ENCODE results near the gene PEX14. TPM values are rescaled to one million over a fixed set of nuclear protein-coding genes. Genes with fewer than 3 reads are reported as not detected.

Gene PEX14
- polyA plus RNA-seq, 3 donors = 2.2 to 8.8 (median 2.7) TPM

DNA sequence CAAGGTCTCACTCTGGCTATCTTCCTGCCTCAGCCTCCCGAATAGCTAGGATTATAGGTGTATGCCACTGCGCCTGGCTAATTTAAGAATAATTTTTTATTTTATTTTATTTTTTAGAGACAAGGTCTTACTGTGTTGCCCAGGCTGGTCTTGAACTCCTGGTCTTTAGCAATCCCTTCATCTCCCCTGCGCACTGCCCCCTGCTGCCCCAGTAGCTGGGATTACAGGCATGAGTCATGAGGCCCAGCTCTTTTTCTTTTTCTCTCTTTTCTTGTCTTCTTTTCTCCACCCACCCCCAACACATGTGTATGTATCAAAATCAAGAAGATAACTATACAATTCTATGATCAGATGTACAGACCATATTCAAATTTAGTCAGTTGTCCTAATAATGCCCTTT is 87.2 kb downstream of the PEX14 start:
- Histone ChIP-seq H3K9me3 (replicated peaks in 1 of 2; ENCODE audit: control insufficient read depth in 1 of 2, insufficient read depth in 1 of 2, low read length in 2 of 2) (peaks cover 11 to 15% of the 10 kb centered on the region in 2 donors), H3K4me2 (replicated peaks; ENCODE audit: extremely low read depth, low read length, poor library complexity, severe bottlenecking) (no peak overlapping the region), H3K9ac (ENCODE audit: insufficient read depth, low read length, poor library complexity, severe bottlenecking) (no peak overlapping the region), H2AFZ (ENCODE audit: insufficient read depth, low read depth, low read length, poor library complexity, severe bottlenecking) (no peak overlapping the region), H3K36me3 (replicated peaks in 1 of 2; ENCODE audit: control insufficient read depth in 1 of 2, insufficient read depth in 2 of 2, low read length in 2 of 2) (no peaks in the 10 kb centered on the region), H3K79me2 (ENCODE audit: insufficient read depth, low read length) (no peaks in the 10 kb centered on the region), H3K27me3 (ENCODE audit: control insufficient read depth in 2 of 2, insufficient read depth in 2 of 2, low read length in 2 of 2) (no peaks in the 10 kb centered on the region), H4K20me1 (ENCODE audit: insufficient read depth, low read length) (peaks cover 6% of the 10 kb centered on the region), H3K27ac (ENCODE audit: low read depth in 1 of 2, low read length in 2 of 2) (no peak overlapping the region), H3K4me3 (replicated peaks in 1 of 3; ENCODE audit: low read depth in 2 of 3, low read length in 3 of 3) (no peak overlapping the region), H3K4me1 (ENCODE audit: control insufficient read depth in 1 of 2, insufficient read depth in 2 of 2, low read length in 2 of 2) (no peaks in the 10 kb centered on the region)
- no peak for DNase-seq
- Mint-ChIP-seq H3K27me3 (ENCODE audit: low read depth in 3 of 3) (peaks cover 0 to 2% (median 1%) of the 10 kb centered on the region in 3 donors), H3K4me3 (no peak overlapping the region), H3K36me3 (peaks cover 9 to 30% of the 10 kb centered on the region in 2 donors), H3K27ac (no peak overlapping the region), H3K4me1 (no peaks in the 10 kb centered on the region), H3K9me3 (peaks cover 13 to 21% (median 15%) of the 10 kb centered on the region in 7 donors)
- intact Hi-C loops (cut with micrococcal nuclease) = no loop called here
- WGBS (ENCODE audit: insufficient coverage) = no CpG with 5 or more reads among the region's 3 CpGs
- TF ChIP-seq, protein P1, sequence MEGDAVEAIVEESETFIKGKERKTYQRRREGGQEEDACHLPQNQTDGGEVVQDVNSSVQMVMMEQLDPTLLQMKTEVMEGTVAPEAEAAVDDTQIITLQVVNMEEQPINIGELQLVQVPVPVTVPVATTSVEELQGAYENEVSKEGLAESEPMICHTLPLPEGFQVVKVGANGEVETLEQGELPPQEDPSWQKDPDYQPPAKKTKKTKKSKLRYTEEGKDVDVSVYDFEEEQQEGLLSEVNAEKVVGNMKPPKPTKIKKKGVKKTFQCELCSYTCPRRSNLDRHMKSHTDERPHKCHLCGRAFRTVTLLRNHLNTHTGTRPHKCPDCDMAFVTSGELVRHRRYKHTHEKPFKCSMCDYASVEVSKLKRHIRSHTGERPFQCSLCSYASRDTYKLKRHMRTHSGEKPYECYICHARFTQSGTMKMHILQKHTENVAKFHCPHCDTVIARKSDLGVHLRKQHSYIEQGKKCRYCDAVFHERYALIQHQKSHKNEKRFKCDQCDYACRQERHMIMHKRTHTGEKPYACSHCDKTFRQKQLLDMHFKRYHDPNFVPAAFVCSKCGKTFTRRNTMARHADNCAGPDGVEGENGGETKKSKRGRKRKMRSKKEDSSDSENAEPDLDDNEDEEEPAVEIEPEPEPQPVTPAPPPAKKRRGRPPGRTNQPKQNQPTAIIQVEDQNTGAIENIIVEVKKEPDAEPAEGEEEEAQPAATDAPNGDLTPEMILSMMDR (IDR thresholded peaks at IDR 0.05) = no peak

DNA sequence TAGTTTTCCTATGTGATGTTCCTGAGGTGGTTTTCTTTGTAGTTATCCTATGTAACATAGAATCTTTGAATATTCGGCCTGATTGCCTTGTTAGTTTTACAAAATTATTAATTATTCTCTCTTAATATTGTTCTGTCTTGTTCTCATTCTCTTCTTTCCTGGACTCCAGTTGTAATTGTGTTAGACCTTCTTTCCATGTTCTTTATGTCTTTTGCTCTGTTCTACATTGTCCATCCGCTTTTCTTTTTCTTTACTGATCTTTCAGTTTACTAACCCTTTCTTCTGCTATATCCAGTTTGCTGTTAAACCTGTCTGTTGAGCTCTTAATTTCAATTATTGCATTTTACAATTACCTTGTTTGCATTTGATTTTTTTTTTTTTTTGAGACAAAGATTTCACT is 89.3 kb downstream of the PEX14 start:
- Histone ChIP-seq H3K4me3 (replicated peaks in 1 of 3; ENCODE audit: low read depth in 2 of 3, low read length in 3 of 3) (no peak overlapping the region), H3K4me1 (ENCODE audit: control insufficient read depth in 1 of 2, insufficient read depth in 2 of 2, low read length in 2 of 2) (no peaks in the 10 kb centered on the region), H3K9ac (ENCODE audit: insufficient read depth, low read length, poor library complexity, severe bottlenecking) (no peak overlapping the region), H4K20me1 (ENCODE audit: insufficient read depth, low read length) (no peaks in the 10 kb centered on the region), H3K9me3 (replicated peaks in 1 of 2; ENCODE audit: control insufficient read depth in 1 of 2, insufficient read depth in 1 of 2, low read length in 2 of 2) (peaks cover 11 to 15% of the 10 kb centered on the region in 2 donors), H3K27me3 (ENCODE audit: control insufficient read depth in 2 of 2, insufficient read depth in 2 of 2, low read length in 2 of 2) (no peaks in the 10 kb centered on the region), H3K4me2 (replicated peaks; ENCODE audit: extremely low read depth, low read length, poor library complexity, severe bottlenecking) (no peak overlapping the region), H3K79me2 (ENCODE audit: insufficient read depth, low read length) (no peaks in the 10 kb centered on the region), H3K36me3 (replicated peaks in 1 of 2; ENCODE audit: control insufficient read depth in 1 of 2, insufficient read depth in 2 of 2, low read length in 2 of 2) (no peaks in the 10 kb centered on the region), H2AFZ (ENCODE audit: insufficient read depth, low read depth, low read length, poor library complexity, severe bottlenecking) (no peak overlapping the region), H3K27ac (ENCODE audit: low read depth in 1 of 2, low read length in 2 of 2) (no peak overlapping the region)
- intact Hi-C loops (cut with micrococcal nuclease) = no loop called here
- peak overlapping the region in 1 of 7 donors; percentile 1 for H3K27ac Mint-ChIP-seq
- no peak for DNase-seq
- H3K27me3 Mint-ChIP-seq (ENCODE audit: low read depth in 3 of 3) = peaks cover 0 to 1% (median 0%) of the 10 kb centered on the region in 3 donors
- H3K36me3 Mint-ChIP-seq = peaks cover 11 to 37% of the 10 kb centered on the region in 2 donors
- no CpG with 5 or more reads among the region's 2 CpGs for WGBS (ENCODE audit: insufficient coverage)
- TF ChIP-seq, protein P1 (IDR thresholded peaks at IDR 0.05) = no peak
- peaks cover 13 to 21% (median 17%) of the 10 kb centered on the region in 7 donors for H3K9me3 Mint-ChIP-seq
- H3K4me1 Mint-ChIP-seq = no peaks in the 10 kb centered on the region
- no peak overlapping the region for H3K4me3 Mint-ChIP-seq

Measured in CD14-positive monocyte (primary cell).